Kidney epithelial cell (primary cell): ENCODE results near the gene NTN1. TPM values are rescaled to one million over a fixed set of nuclear protein-coding genes. Genes with fewer than 3 reads are reported as not detected.

Experiments
- DNase-seq: peaks from one replicate; pipeline ENCODE4 v3.0.0-alpha.2; 2010; ENCODE audit warnings: low read depth
- H3K27me3 ChIP-seq: 2 replicates; pipeline ENCODE4 v1.6.0; 2011; ENCODE audit warnings: low read length; ENCODE audit not compliant: control insufficient read depth, insufficient read depth
- H3K36me3 ChIP-seq: 2 replicates; pipeline ENCODE4 v1.5.1; 2011; ENCODE audit warnings: low read length; ENCODE audit not compliant: control insufficient read depth, insufficient read depth
- H3K4me3 ChIP-seq: 2 replicates; pipeline ENCODE4 v1.5.1; 2011; ENCODE audit warnings: low read depth, mild to moderate bottlenecking, control low read depth, low read length
- total RNA-seq: library from RNA; depleted of rRNA; stranded (reverse); fragments of >200 nt; gene quantifications from 2 replicates; pipeline ENCODE4 v1.2.3, GENCODE V29; 2015
- TF ChIP-seq, protein P1 (sequence below): IDR thresholded peaks from 2 replicates; pipeline ENCODE4 v1.5.1; 2011; ENCODE audit warnings: mild to moderate bottlenecking, moderate library complexity, low read length, control low read depth, inconsistent platforms; ENCODE audit not compliant: insufficient read depth, poor library complexity, severe bottlenecking

Gene NTN1
- total RNA-seq, 1 donor from 2014 or later = 15.2 TPM

DNA sequence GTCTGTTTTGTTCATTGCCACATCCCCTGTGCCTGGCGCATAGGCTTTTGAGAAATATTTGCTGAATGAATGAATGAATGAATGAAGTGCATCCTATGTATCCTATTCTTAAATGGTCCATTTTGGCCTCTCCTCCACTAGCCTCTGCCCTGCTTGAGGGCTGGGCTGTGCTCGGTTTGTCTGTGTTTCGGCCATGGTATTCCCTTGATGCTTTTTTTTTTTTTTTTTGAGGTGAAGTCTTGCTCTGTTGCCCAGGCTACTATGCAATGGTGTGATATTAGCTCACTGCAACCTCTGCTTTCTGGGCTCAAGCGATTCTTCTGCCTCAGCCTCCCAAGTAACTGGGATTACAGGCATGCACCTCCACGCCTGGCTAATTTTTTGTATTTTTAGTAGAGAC is 110.1 kb downstream of the NTN1 start:
- H3K4me3 ChIP-seq = no peak overlapping the region
- no peaks in the 10 kb centered on the region for H3K36me3 ChIP-seq
- DNase-seq = no peak
- TF ChIP-seq, protein P1, sequence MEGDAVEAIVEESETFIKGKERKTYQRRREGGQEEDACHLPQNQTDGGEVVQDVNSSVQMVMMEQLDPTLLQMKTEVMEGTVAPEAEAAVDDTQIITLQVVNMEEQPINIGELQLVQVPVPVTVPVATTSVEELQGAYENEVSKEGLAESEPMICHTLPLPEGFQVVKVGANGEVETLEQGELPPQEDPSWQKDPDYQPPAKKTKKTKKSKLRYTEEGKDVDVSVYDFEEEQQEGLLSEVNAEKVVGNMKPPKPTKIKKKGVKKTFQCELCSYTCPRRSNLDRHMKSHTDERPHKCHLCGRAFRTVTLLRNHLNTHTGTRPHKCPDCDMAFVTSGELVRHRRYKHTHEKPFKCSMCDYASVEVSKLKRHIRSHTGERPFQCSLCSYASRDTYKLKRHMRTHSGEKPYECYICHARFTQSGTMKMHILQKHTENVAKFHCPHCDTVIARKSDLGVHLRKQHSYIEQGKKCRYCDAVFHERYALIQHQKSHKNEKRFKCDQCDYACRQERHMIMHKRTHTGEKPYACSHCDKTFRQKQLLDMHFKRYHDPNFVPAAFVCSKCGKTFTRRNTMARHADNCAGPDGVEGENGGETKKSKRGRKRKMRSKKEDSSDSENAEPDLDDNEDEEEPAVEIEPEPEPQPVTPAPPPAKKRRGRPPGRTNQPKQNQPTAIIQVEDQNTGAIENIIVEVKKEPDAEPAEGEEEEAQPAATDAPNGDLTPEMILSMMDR = no peak
- no peaks in the 10 kb centered on the region for H3K27me3 ChIP-seq

DNA sequence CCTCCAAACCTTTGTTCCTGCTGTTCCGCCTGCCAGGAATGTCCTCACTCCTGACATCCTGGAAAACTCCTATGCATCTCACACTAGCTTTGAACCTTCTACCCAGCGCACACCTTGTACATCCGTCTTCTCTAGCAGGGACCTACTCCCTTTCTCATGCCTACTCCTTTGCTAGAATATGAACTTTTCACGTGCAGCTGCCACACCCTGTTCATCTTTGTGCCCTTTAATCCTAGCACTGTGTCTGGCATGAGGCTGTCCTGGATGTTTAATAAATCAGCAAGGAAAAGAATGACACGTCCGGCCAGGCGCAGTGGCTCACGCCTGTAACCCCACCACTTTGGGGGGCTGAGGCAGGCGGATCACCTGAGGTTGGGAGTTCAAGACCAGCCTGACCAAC is 111.0 kb downstream of the NTN1 start:
- no peak for DNase-seq
- Histone ChIP-seq H3K27me3 (no peaks in the 10 kb centered on the region), H3K4me3 (no peak overlapping the region), H3K36me3 (no peaks in the 10 kb centered on the region)
- TF ChIP-seq, protein P1 = no peak

DNA sequence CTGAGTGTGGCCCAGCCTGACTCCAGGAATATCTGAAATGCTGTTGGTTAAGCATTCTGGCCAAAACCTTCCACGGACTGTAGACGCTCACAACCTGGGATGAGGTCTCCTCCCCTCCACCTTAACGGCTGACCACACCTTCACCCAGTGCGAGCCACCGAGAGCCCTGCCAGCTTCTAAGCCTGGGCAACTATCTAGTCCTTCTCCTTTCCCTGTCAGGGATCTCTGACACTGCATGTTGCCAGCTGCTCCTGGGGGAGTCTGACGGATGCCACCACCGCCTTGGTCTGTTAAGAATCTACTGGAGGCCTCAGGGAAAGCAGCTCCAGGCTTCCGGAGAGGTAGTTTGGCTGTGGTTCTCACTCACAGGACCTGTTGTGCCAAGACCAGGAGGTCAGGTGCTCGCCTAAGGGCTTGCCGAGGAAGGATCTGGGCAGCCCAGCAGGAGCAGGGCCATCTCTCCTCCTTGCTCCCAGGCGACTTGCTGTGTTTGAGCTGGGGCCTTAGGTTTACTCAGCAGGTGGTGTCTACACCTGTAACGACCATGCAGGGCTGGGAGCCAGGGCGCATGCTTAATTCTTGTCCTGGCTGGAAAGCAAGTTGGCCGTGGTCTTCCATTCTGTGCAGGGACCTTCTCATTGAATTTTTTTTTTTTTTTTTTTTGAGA is 111.8 kb downstream of the NTN1 start:
- Histone ChIP-seq H3K27me3 (no peaks in the 10 kb centered on the region), H3K4me3 (no peak overlapping the region), H3K36me3 (no peaks in the 10 kb centered on the region)
- TF ChIP-seq, protein P1 = no peak
- no peak for DNase-seq

DNA sequence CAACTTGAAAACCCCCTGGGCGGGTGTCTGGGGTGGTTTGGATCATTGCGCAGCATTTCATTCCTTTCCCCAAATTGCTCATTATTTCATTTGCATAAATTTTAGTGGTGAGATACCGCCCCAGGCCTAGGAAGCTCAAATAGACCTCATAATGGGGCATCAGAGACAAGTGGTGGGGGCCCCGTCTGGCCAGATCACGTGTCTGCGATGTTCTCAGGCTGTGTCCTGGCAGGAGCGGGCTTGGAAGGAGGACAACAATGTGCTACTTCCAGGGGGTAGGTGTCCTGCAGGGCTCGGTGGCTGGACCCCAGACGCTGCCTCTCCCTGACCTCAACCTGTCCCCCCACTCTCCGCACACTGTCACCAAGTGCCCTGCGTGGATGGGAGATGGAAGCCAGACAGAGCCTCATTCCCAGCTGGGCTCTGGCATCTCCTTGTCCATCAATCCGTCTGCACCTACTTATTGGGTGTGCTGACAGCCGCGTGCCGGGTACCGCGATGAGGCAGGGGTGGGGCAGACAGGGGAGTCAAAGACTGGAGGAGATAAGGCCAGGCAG is 116.9 kb downstream of the NTN1 start:
- Histone ChIP-seq H3K27me3 (peaks cover 2% of the 10 kb centered on the region), H3K36me3 (no peaks in the 10 kb centered on the region), H3K4me3 (no peak overlapping the region)
- DNase-seq = no peak
- TF ChIP-seq, protein P1 = no peak

DNA sequence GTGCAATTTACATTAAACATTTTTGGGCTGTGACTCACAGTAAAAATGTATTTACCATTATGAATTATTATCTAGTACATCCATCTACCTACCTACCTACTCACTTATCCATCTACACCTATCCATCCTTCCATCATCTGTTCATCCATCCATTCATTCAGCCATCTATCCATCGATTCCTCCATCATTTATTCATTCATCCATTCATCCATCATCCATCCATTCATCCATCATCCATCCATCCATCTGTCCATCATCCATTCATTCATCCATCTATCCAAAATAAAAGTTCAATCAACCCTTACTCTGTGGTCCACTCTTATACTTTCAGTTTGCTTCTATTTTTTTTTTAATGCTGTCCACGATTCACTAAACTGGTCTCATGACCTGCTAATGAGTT is 118.4 kb downstream of the NTN1 start:
- TF ChIP-seq, protein P1 = no peak

More for the DNA sequence above, 118.4 kb downstream of the NTN1 start:
- Histone ChIP-seq H3K4me3 (no peak overlapping the region), H3K27me3 (peaks cover 2% of the 10 kb centered on the region), H3K36me3 (no peaks in the 10 kb centered on the region)
- no peak for DNase-seq
